Immature natural killer cell (primary cell): ENCODE measurements around the gene BST1. TPM values are rescaled to one million over a fixed set of nuclear protein-coding genes. Genes with fewer than 3 reads are reported as not detected.

Source experiments
- DNase-seq, 3 donors: peaks; one replicate each; pipeline ENCODE4 v3.0.0; 2022; ENCODE audit warnings: mixed read lengths in 1 of 3
- H3K27ac Mint-ChIP-seq, 6 donors: one replicate each; pipeline ENCODE4 v1.8.0; 2020; ENCODE audit warnings: mixed read lengths in 6 of 6, mild to moderate bottlenecking in 5 of 6, inconsistent platforms in 4 of 6, moderate library complexity in 3 of 6
- H3K27me3 Mint-ChIP-seq, 3 donors: one replicate each; pipeline ENCODE4 v1.8.0; 2020 to 2021; ENCODE audit warnings: low read depth in 3 of 3, mild to moderate bottlenecking in 3 of 3, mixed read lengths in 3 of 3, moderate library complexity in 3 of 3, inconsistent platforms in 1 of 3
- H3K36me3 Mint-ChIP-seq, 3 donors: one replicate each; pipeline ENCODE4 v1.8.0; 2020; ENCODE audit warnings: mixed read lengths in 3 of 3, inconsistent platforms in 2 of 3, mild to moderate bottlenecking in 2 of 3
- H3K4me1 Mint-ChIP-seq, 2 donors: one replicate each; pipeline ENCODE4 v1.8.0; 2020; ENCODE audit warnings: inconsistent platforms in 2 of 2, mild to moderate bottlenecking in 2 of 2, mixed read lengths in 2 of 2, moderate library complexity in 1 of 2
- H3K4me3 Mint-ChIP-seq, 5 donors: one replicate each; pipeline ENCODE4 v1.8.0; 2020; ENCODE audit warnings: mild to moderate bottlenecking in 5 of 5, mixed read lengths in 5 of 5, inconsistent platforms in 3 of 5, moderate library complexity in 3 of 5
- H3K9me3 Mint-ChIP-seq, 6 donors: one replicate each; pipeline ENCODE4 v1.8.0; 2020; ENCODE audit warnings: mild to moderate bottlenecking in 6 of 6, mixed read lengths in 6 of 6, inconsistent platforms in 4 of 6, moderate library complexity in 3 of 6
- polyA plus RNA-seq, 3 donors: library from polyadenylated mRNA; unstranded; fragments of 300-500 nt; fragmentation: Illumina TruSeq; gene quantifications; one replicate each; pipeline ENCODE4 v1.2.3, GENCODE V29; 2021

The BST1 gene
- polyA plus RNA-seq, 3 donors from 2014 or later = 0.78 to 2.0 (median 1.1) TPM

- H3K4me3 Mint-ChIP-seq = peak overlapping the region in 3 of 5 donors; percentile 80 to 88 (median 87)
- H3K36me3 Mint-ChIP-seq = no peaks in the 10 kb centered on the region
- peak overlapping the region in 2 of 6 donors; percentile 16 to 45 for H3K27ac Mint-ChIP-seq
- no peak for DNase-seq
- peaks cover 0 to 1% (median 0%) of the 10 kb centered on the region in 6 donors for H3K9me3 Mint-ChIP-seq
- H3K4me1 Mint-ChIP-seq = peaks cover 13 to 18% of the 10 kb centered on the region in 2 donors
- peaks cover 2 to 9% (median 4%) of the 10 kb centered on the region in 3 donors for H3K27me3 Mint-ChIP-seq
These were observed 1.3 kb downstream of the BST1 start for GRCh38 chr4:15704129-15704528.

- Mint-ChIP-seq H3K27ac (no peak overlapping the region), H3K4me3 (no peak overlapping the region), H3K36me3 (no peaks in the 10 kb centered on the region), H3K9me3 (no peaks in the 10 kb centered on the region), H3K4me1 (peaks cover 13 to 18% of the 10 kb centered on the region in 2 donors), H3K27me3 (peaks cover 1 to 5% (median 2%) of the 10 kb centered on the region in 3 donors)
- no peak for DNase-seq
These were observed 3.9 kb downstream of the BST1 start for GRCh38 chr4:15706646-15707362.

DNA sequence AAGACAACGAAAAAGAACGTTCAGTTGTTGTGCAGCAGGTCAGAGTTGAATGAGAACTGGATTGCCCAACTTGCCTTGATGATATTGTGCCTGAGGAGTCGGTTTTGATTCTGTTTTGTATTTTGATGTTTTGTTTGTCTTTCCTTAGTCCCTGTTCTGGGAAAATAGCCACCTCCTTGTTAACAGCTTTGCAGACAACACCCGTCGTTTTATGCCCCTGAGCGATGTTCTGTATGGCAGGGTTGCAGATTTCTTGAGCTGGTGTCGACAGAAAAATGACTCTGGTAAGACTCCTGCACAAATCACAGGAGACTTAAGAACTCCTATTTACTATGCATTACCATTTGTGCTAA is 4.5 kb downstream of the BST1 start:
- no peaks in the 10 kb centered on the region for H3K9me3 Mint-ChIP-seq
- DNase-seq = no peak
- no peak overlapping the region for H3K4me3 Mint-ChIP-seq
- no peaks in the 10 kb centered on the region for H3K36me3 Mint-ChIP-seq
- peaks cover 11 to 18% of the 10 kb centered on the region in 2 donors for H3K4me1 Mint-ChIP-seq
- H3K27ac Mint-ChIP-seq = no peak overlapping the region
- H3K27me3 Mint-ChIP-seq = peaks cover 1 to 5% (median 2%) of the 10 kb centered on the region in 3 donors

DNA sequence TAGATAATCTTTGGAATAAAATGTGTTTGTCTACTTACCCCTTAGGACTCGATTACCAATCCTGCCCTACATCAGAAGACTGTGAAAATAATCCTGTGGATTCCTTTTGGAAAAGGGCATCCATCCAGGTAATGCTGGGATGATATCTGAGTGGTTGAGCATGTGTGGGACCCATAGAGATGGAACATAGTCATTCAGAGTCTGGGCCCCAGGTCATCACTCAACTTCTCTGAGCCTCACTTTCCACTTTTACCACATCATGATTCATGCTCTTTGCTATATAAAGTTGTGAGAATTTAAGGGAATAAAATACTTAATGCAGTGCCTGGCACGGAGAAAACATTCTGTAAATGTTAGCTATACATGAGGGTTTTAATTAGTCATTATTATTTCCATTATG is 8.9 kb downstream of the BST1 start:
- H3K27me3 Mint-ChIP-seq = peaks cover 0 to 3% (median 0%) of the 10 kb centered on the region in 3 donors
- peaks cover 5 to 6% of the 10 kb centered on the region in 2 donors for H3K4me1 Mint-ChIP-seq
- H3K9me3 Mint-ChIP-seq = no peaks in the 10 kb centered on the region
- DNase-seq = no peak
- H3K27ac Mint-ChIP-seq = peak overlapping the region in 1 of 6 donors; percentile 44
- no peak overlapping the region for H3K4me3 Mint-ChIP-seq
- H3K36me3 Mint-ChIP-seq = no peaks in the 10 kb centered on the region

DNA sequence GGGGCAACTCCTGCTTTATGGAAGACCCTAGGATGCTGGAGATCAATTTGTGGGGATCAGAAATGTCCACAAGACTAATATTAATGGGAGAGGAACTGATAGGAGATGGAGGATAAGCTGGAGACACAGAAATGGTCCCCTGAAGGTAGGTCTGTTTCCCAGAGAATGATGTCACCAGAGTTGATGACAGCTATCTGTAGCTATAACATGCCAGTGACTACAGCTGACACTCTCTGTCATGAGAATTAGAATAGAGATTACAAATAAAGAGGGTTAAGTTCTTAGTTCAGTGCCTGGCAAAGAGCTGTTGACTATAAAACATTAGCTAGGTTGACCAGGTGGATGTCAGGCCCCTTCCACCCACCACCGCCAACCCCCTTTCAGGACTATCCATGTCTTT is 9.3 kb downstream of the BST1 start:
- H3K27ac Mint-ChIP-seq = peak overlapping the region in 1 of 6 donors; percentile 44
- DNase-seq = no peak
- H3K36me3 Mint-ChIP-seq = no peaks in the 10 kb centered on the region
- H3K9me3 Mint-ChIP-seq = no peaks in the 10 kb centered on the region
- H3K4me3 Mint-ChIP-seq = no peak overlapping the region
- peaks cover 5 to 6% of the 10 kb centered on the region in 2 donors for H3K4me1 Mint-ChIP-seq
- peaks cover 0 to 3% (median 0%) of the 10 kb centered on the region in 3 donors for H3K27me3 Mint-ChIP-seq

- H3K27me3 Mint-ChIP-seq = peaks cover 0 to 2% (median 0%) of the 10 kb centered on the region in 3 donors
These were observed 11.3 kb downstream of the BST1 start for GRCh38 chr4:15714141-15714540.

DNA sequence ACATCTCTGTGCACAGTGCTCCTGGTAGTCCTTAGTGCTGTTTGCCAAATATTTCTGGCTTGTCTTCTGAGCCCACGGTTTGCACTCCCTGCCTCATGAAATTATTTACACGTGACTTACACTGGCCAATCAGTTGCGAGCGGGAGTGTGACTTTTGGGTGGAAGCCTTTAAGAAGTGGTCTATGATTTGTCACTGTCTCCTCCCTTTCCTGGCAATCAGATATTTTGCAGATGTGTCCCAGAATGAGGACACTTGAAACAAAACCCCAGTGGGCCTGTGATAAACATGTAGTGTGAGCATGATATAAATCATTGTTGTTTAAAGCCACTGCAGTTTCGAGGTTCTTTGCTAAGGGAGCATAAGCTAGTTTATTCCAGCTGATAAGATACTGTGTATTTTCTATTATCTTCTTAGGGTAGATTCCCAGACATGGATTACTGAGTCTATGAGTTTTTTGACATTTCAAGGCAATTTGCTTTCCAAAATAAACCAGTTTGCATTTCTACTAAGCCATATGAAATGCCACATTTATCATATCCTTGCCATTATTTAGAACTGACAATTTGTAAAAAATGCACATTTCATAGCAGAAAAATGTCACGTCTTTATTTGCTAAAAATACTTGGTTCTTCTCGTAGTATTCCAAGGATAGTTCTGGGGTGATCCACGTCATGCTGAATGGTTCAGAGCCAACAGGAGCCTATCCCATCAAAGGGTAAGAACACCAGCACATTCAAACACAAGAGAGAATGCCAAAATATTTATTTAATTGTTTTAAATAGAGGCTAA is 12.0 kb downstream of the BST1 start:
- Mint-ChIP-seq H3K27me3 (no peaks in the 10 kb centered on the region), H3K4me1 (peaks cover 5 to 6% of the 10 kb centered on the region in 2 donors), H3K36me3 (no peaks in the 10 kb centered on the region), H3K9me3 (no peaks in the 10 kb centered on the region), H3K27ac (no peak overlapping the region), H3K4me3 (peak overlapping the region in 1 of 5 donors; percentile 27)
- no peak for DNase-seq

More at GRCh38 chr4:15714141-15714540, 11.3 kb downstream of the BST1 start:
- peaks cover 5 to 6% of the 10 kb centered on the region in 2 donors for H3K4me1 Mint-ChIP-seq
- H3K27ac Mint-ChIP-seq = no peak overlapping the region
- H3K4me3 Mint-ChIP-seq = no peak overlapping the region
- no peak for DNase-seq
- no peaks in the 10 kb centered on the region for H3K36me3 Mint-ChIP-seq
- H3K9me3 Mint-ChIP-seq = no peaks in the 10 kb centered on the region

DNA sequence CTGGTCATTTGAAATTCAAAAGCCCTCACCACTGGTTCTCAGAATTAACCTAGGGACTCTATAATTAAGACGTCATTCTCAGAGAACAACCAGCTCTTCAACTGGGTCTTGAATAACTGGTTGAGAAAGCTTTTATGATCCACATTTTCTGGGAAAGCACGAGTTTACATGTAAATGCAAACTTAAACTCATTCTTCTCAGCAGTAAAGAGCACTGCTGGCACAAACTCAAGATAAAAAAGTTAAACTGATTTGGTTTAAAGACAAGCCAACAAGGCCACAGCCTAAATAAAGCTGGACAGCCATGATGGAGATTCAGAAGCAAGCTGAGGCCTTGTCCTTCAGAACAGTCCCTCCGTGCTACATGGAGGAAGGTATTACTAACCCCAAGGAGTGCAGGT is 13.2 kb downstream of the BST1 start:
- Mint-ChIP-seq H3K27me3 (peaks cover 0 to 2% (median 0%) of the 10 kb centered on the region in 3 donors), H3K4me1 (peaks cover 5 to 6% of the 10 kb centered on the region in 2 donors), H3K27ac (no peak overlapping the region), H3K4me3 (no peak overlapping the region), H3K36me3 (no peaks in the 10 kb centered on the region), H3K9me3 (no peaks in the 10 kb centered on the region)
- DNase-seq = no peak

DNA sequence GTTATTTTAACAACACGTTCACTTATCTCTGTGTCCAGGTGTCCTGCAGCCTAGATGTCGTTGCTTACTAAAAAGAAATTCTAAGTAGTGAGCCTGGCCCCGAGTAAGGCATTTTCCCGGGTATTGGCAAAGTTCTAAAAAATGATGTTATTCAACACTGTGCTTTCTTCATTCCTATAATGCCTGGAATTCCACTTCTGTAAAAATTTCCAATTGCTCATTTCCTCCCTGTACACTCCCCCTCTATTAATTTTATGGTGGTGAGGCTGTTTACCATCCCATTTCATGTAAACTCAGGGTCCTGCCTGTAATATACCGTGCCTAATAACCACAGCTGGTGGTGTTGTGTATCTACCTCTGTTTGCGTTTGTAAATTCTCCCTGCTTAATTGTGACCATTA is 14.2 kb downstream of the BST1 start:
- Mint-ChIP-seq H3K36me3 (no peaks in the 10 kb centered on the region), H3K27me3 (peaks cover 0 to 2% (median 0%) of the 10 kb centered on the region in 3 donors), H3K27ac (no peak overlapping the region), H3K4me1 (peaks cover 5 to 6% of the 10 kb centered on the region in 2 donors), H3K4me3 (no peak overlapping the region), H3K9me3 (no peaks in the 10 kb centered on the region)
- DNase-seq = no peak

DNA sequence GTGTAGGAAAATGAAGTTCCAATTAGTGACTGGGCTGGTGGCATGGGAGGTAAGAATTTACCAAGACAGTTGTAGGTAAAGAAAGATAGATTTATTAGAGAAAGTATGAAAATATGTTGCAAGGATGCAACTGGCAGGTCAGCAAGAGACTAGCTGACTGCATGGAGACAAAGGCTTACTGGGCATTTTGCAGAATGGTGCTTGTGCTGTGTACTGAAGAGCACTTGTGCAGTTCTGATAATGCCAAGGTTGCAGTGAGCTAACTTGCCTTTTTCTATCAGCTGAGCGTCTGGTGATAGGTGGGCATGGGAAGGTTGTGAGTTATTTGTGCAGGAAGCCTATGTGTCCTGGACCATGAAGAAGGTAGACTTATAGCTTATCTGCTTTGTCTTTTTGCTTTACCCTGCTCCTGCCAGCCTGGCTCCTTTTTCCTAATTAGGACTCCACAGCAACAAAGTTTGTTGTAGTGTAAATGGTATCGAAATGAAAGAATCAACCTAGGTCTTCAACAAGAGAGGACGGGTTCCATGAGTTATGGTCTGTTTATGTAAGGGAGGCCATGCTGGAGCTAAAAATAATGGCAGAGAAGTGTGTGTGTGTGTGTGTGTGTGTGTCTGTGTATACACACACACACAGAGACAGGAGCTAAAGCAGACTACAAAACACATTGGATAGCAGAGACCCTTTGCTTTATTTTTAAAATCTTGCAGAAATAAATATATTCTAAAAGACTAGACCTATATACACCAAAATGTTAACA is 15.0 kb downstream of the BST1 start:
- DNase-seq = no peak
- Mint-ChIP-seq H3K36me3 (no peaks in the 10 kb centered on the region), H3K27me3 (peaks cover 0 to 2% (median 0%) of the 10 kb centered on the region in 3 donors), H3K4me1 (peaks cover 5 to 6% of the 10 kb centered on the region in 2 donors), H3K9me3 (no peaks in the 10 kb centered on the region), H3K4me3 (no peak overlapping the region), H3K27ac (no peak overlapping the region)

GRCh38 chr4:15718465-15718864 is 15.6 kb downstream of the BST1 start:
- no peaks in the 10 kb centered on the region for H3K36me3 Mint-ChIP-seq
- H3K4me3 Mint-ChIP-seq = no peak overlapping the region
- H3K9me3 Mint-ChIP-seq = no peaks in the 10 kb centered on the region
- peaks cover 5 to 6% of the 10 kb centered on the region in 2 donors for H3K4me1 Mint-ChIP-seq
- no peak for DNase-seq
- H3K27ac Mint-ChIP-seq = no peak overlapping the region
- peaks cover 0 to 2% (median 0%) of the 10 kb centered on the region in 3 donors for H3K27me3 Mint-ChIP-seq

- DNase-seq = no peak
- H3K4me1 Mint-ChIP-seq = peaks cover 5 to 6% of the 10 kb centered on the region in 2 donors
- no peaks in the 10 kb centered on the region for H3K36me3 Mint-ChIP-seq
- H3K27me3 Mint-ChIP-seq = peaks cover 0 to 2% (median under 1%) of the 10 kb centered on the region in 3 donors
- H3K27ac Mint-ChIP-seq = no peak overlapping the region
- no peak overlapping the region for H3K4me3 Mint-ChIP-seq
- H3K9me3 Mint-ChIP-seq = no peaks in the 10 kb centered on the region
These were observed 16.1 kb downstream of the BST1 start for GRCh38 chr4:15718959-15719358.

DNA sequence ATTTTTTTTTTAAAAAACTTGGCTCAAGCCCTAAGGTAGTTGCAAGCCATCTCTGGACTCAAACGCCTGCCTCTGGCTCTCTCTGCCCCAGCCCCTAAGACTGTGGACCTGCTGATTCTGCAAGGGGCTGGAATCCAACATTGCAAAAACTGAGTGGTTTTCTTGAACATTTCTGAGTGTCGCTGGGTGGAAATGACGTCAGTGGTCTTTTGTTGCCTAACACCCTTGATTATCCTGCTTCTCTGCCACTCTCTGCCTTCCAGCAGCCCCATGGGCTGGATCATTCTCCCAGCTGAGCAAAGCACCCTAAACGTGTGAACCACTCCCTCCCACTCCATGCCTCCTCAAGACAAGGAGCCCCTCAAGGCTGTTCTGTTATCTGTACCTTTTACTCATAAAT is 16.6 kb downstream of the BST1 start:
- H3K4me1 Mint-ChIP-seq = peaks cover 4% of the 10 kb centered on the region in 2 donors
- H3K36me3 Mint-ChIP-seq = no peaks in the 10 kb centered on the region
- no peak overlapping the region for H3K4me3 Mint-ChIP-seq
- peak overlapping the region in 2 of 6 donors; percentile 26 to 35 for H3K27ac Mint-ChIP-seq
- DNase-seq = no peak
- H3K9me3 Mint-ChIP-seq = no peaks in the 10 kb centered on the region
- peaks cover 0 to 2% (median 1%) of the 10 kb centered on the region in 3 donors for H3K27me3 Mint-ChIP-seq
